Activated T-helper 17 cell treated with anti-CD3 and anti-CD28 coated beads, Interleukin-2, amount 50 U/mL, for 72 hours (primary cell): ENCODE data around the gene VTCN1. TPM values are rescaled to one million over a fixed set of nuclear protein-coding genes. Genes with fewer than 3 reads are reported as not detected.
"Not testable (repeated sequence)": the region's sequence is repeated elsewhere in the genome, so short reads cannot be mapped to it uniquely, and the experiment has no call there.

Source experiments
- ATAC-seq: fragments of 150-1000 bp; cut with Tn5 transposase; replicated peaks from 2 replicates; pipeline ENCODE4 v1.10.0; 2021; ENCODE audit warnings: mild to moderate bottlenecking, moderate library complexity
- H3K27ac Mint-ChIP-seq: one replicate; pipeline ENCODE4 v1.8.0; 2022; ENCODE audit warnings: mixed read lengths
- H3K27me3 Mint-ChIP-seq: one replicate; pipeline ENCODE4 v1.8.0; 2022; ENCODE audit warnings: mixed read lengths
- H3K36me3 Mint-ChIP-seq: one replicate; pipeline ENCODE4 v1.8.0; 2022; ENCODE audit warnings: low read depth, mild to moderate bottlenecking, mixed read lengths
- H3K4me1 Mint-ChIP-seq: one replicate; pipeline ENCODE4 v1.8.0; 2022; ENCODE audit warnings: mixed read lengths
- H3K4me3 Mint-ChIP-seq: one replicate; pipeline ENCODE4 v1.8.0; 2022; ENCODE audit warnings: mild to moderate bottlenecking, mixed read lengths
- H3K9me3 Mint-ChIP-seq: one replicate; pipeline ENCODE4 v1.8.0; 2022; ENCODE audit warnings: mixed read lengths
- total RNA-seq, 2 donors: library from RNA; stranded (reverse); gene quantifications; one replicate each; pipeline ENCODE4 v1.2.3, GENCODE V29; 2022

Gene VTCN1
- not detected for total RNA-seq

- Mint-ChIP-seq H3K4me1 (no peaks in the 10 kb centered on the region), H3K4me3 (no peak within 1 kb of the TSS)
Observed at GRCh38 chr1:117210831-117211261, at the start of gene VTCN1. Gene VTCN1, minus strand, starts transcription at chr1:117210927. Its CDS starts 72 bp downstream, at chr1:117210855.

GRCh38 chr1:117258791-117259190 is 48.1 kb upstream of the VTCN1 start:
- no peak for ATAC-seq
- Mint-ChIP-seq H3K27ac (no peak overlapping the region), H3K27me3 (peaks cover 9% of the 10 kb centered on the region), H3K4me3 (no peak overlapping the region), H3K4me1 (no peaks in the 10 kb centered on the region), H3K36me3 (no peaks in the 10 kb centered on the region), H3K9me3 (peaks cover 3% of the 10 kb centered on the region)

More at GRCh38 chr1:117210831-117211261, at the start of gene VTCN1:
- Mint-ChIP-seq H3K9me3 (no peaks in the 10 kb centered on the region), H3K36me3 (no peaks in the 10 kb centered on the region), H3K27me3 (peaks cover 11% of the 10 kb centered on the region), H3K27ac (no peak within 1 kb of the TSS)
- ATAC-seq = no peak

DNA sequence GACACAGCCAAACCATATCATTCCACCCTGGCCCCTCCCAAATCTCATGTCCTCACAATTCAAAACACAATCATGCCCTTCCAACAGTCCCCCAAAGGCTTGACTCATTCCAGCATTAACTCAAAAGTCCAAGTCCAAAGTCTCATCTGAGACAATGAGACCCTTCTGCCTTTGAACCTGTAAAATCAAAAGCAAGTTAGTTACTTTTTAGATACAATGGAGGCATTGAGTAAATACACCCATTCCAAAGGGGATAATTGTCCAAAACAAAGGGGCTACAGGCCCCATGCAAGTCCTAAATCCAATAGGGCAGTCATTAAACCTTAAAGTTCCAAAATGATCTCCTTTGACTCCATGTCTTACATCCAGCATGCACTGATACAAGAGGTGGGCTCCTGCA is 47.3 kb upstream of the VTCN1 start:
- not testable (repeated sequence) for H3K4me1 Mint-ChIP-seq, H3K9me3 Mint-ChIP-seq, H3K36me3 Mint-ChIP-seq, ATAC-seq, H3K4me3 Mint-ChIP-seq, H3K27me3 Mint-ChIP-seq, H3K27ac Mint-ChIP-seq

DNA sequence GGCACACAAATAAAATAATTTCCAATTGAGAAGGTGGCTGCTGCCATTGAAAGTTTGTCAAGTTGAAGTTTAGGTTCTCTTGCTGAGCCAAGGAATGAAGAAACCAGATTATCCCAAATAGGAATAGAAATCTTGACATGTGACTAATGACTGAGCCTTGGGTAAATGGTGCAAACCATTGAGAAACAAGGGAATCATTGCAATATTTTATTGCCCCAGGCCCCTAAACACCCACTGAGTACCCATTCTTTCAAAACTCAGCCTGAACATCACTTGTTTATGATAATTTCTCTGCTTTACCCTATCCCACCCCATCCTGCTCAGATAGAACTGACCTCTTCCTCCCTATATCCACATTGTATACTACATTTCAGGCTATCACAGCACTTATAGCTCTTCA is 46.6 kb upstream of the VTCN1 start:
- H3K27ac Mint-ChIP-seq = no peak overlapping the region
- no peak overlapping the region for H3K4me3 Mint-ChIP-seq
- ATAC-seq = no peak
- H3K9me3 Mint-ChIP-seq = peaks cover 3% of the 10 kb centered on the region
- peaks cover 5% of the 10 kb centered on the region for H3K27me3 Mint-ChIP-seq
- H3K4me1 Mint-ChIP-seq = no peaks in the 10 kb centered on the region
- no peaks in the 10 kb centered on the region for H3K36me3 Mint-ChIP-seq

GRCh38 chr1:117250061-117250606 is 39.4 kb upstream of the VTCN1 start:
- H3K27ac Mint-ChIP-seq = no peak overlapping the region
- H3K4me3 Mint-ChIP-seq = no peak overlapping the region
- H3K4me1 Mint-ChIP-seq = no peaks in the 10 kb centered on the region
- H3K36me3 Mint-ChIP-seq = no peaks in the 10 kb centered on the region
- H3K9me3 Mint-ChIP-seq = no peaks in the 10 kb centered on the region
- H3K27me3 Mint-ChIP-seq = peaks cover 11% of the 10 kb centered on the region
- no peak for ATAC-seq

GRCh38 chr1:117244971-117245370 is 34.2 kb upstream of the VTCN1 start:
- Mint-ChIP-seq H3K27ac (no peak overlapping the region), H3K36me3 (no peaks in the 10 kb centered on the region), H3K27me3 (peaks cover 41% of the 10 kb centered on the region), H3K4me3 (no peak overlapping the region), H3K4me1 (no peaks in the 10 kb centered on the region), H3K9me3 (no peaks in the 10 kb centered on the region)
- ATAC-seq = no peak

GRCh38 chr1:117244306-117244705 is 33.6 kb upstream of the VTCN1 start:
- no peak for ATAC-seq
- H3K36me3 Mint-ChIP-seq = no peaks in the 10 kb centered on the region
- H3K9me3 Mint-ChIP-seq = no peaks in the 10 kb centered on the region
- no peak overlapping the region for H3K27ac Mint-ChIP-seq
- no peaks in the 10 kb centered on the region for H3K4me1 Mint-ChIP-seq
- H3K4me3 Mint-ChIP-seq = no peak overlapping the region
- H3K27me3 Mint-ChIP-seq = peaks cover 41% of the 10 kb centered on the region

GRCh38 chr1:117241512-117241911 is 30.8 kb upstream of the VTCN1 start:
- Mint-ChIP-seq H3K4me3 (no peak overlapping the region), H3K9me3 (no peaks in the 10 kb centered on the region), H3K36me3 (no peaks in the 10 kb centered on the region), H3K27me3 (peaks cover 45% of the 10 kb centered on the region), H3K4me1 (no peaks in the 10 kb centered on the region), H3K27ac (no peak overlapping the region)
- no peak for ATAC-seq

DNA sequence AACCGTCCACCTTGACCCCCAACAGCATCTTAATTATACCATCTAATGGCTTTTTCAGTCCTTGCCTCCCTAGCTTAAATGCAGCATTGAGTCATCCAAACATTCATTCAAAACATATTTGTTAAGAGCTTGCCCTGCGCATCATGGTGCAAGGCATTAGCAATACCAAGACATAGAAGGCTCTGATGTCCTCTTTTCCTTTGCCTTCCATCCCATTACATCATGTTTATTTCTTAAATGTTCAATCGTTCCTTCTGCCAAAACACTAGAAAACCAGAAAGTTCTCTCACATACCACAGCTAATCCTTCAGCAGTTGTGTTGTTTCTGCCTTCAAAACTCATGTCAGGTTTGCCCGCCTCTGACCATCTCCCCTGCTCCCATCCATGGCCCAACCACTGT is 29.8 kb upstream of the VTCN1 start:
- Mint-ChIP-seq H3K9me3 (no peaks in the 10 kb centered on the region), H3K27ac (no peak overlapping the region), H3K4me1 (no peaks in the 10 kb centered on the region), H3K36me3 (no peaks in the 10 kb centered on the region), H3K27me3 (peaks cover 38% of the 10 kb centered on the region), H3K4me3 (no peak overlapping the region)
- no peak for ATAC-seq

DNA sequence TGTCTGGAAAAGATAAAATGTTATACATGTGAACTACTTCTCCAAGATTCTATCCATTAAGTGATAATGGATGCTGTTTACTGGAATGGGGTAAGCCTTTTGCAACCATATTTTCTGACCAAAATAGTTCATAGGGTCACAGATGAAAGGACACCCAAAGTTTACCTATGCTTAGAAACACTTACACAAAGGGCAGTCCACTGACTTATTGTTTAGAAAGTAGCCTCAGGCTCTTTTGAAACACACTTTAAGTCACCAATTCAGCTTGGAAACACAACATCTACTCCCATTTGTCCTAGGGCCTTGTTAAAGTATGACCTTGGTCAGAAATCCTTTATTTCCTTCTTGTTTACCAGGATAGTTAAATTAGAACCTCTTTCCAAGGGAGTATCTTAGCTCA is 28.7 kb upstream of the VTCN1 start:
- Mint-ChIP-seq H3K36me3 (no peaks in the 10 kb centered on the region), H3K27me3 (peaks cover 28% of the 10 kb centered on the region), H3K9me3 (no peaks in the 10 kb centered on the region), H3K27ac (no peak overlapping the region), H3K4me1 (no peaks in the 10 kb centered on the region), H3K4me3 (no peak overlapping the region)
- no peak for ATAC-seq

GRCh38 chr1:117237726-117238381 is 27.1 kb upstream of the VTCN1 start:
- Mint-ChIP-seq H3K9me3 (peaks cover 2% of the 10 kb centered on the region), H3K27ac (no peak overlapping the region), H3K27me3 (peaks cover 22% of the 10 kb centered on the region), H3K4me3 (no peak overlapping the region), H3K4me1 (no peaks in the 10 kb centered on the region), H3K36me3 (no peaks in the 10 kb centered on the region)
- ATAC-seq = no peak

DNA sequence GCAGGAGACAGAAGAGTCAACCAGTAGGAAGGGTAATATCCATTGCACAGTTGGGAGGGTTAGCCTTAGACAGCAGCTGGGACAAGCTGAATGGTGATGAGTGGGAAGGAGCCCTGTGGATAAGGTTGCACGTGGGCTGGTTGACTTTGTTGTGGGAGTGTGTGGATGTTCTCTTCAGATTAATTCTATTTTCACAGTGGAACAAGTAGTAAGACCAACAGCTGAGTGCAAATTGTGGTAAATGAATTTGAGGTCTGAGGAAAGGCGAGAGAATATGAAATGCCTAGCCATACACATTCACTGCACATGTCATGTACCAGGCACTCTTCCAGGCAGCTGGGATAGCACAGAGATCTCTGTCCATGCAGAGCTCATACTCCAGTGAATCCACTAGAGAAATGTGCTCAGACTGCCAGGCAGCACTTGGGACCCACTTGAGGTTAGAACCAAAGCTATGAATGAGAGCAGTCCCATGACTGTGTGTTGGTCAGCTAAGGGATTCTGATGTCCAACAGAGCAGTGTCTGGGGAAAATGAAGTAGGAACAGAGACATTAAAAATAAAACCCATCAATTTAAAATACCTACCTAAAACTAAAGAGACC is 25.2 kb upstream of the VTCN1 start:
- Mint-ChIP-seq H3K4me1 (no peaks in the 10 kb centered on the region), H3K27me3 (peaks cover 12% of the 10 kb centered on the region), H3K36me3 (no peaks in the 10 kb centered on the region), H3K27ac (no peak overlapping the region), H3K9me3 (peaks cover 3% of the 10 kb centered on the region), H3K4me3 (no peak overlapping the region)
- ATAC-seq = no peak

GRCh38 chr1:117232531-117232930 is 21.8 kb upstream of the VTCN1 start:
- Mint-ChIP-seq H3K27ac (no peak overlapping the region), H3K4me1 (no peaks in the 10 kb centered on the region), H3K9me3 (peaks cover 3% of the 10 kb centered on the region), H3K27me3 (no peaks in the 10 kb centered on the region), H3K36me3 (no peaks in the 10 kb centered on the region), H3K4me3 (no peak overlapping the region)
- no peak for ATAC-seq

GRCh38 chr1:117231748-117232373 is 21.1 kb upstream of the VTCN1 start:
- Mint-ChIP-seq H3K9me3 (peaks cover 3% of the 10 kb centered on the region), H3K27me3 (no peaks in the 10 kb centered on the region)

GRCh38 chr1:117231312-117231711 is 20.6 kb upstream of the VTCN1 start:
- H3K4me3 Mint-ChIP-seq = no peak overlapping the region
- peaks cover 3% of the 10 kb centered on the region for H3K9me3 Mint-ChIP-seq
- H3K27ac Mint-ChIP-seq = no peak overlapping the region
- ATAC-seq = no peak
- H3K36me3 Mint-ChIP-seq = no peaks in the 10 kb centered on the region
- H3K4me1 Mint-ChIP-seq = no peaks in the 10 kb centered on the region
- no peaks in the 10 kb centered on the region for H3K27me3 Mint-ChIP-seq

More at GRCh38 chr1:117231748-117232373, 21.1 kb upstream of the VTCN1 start:
- Mint-ChIP-seq H3K4me1 (no peaks in the 10 kb centered on the region), H3K27ac (no peak overlapping the region), H3K36me3 (no peaks in the 10 kb centered on the region), H3K4me3 (no peak overlapping the region)
- ATAC-seq = no peak
